GM12865 (cell line): ENCODE results near the gene CACNA1B.

Source experiments
- DNase-seq: peaks from one replicate; pipeline ENCODE4 v3.0.0; 2010; ENCODE audit warnings: low read depth
- H3K4me3 ChIP-seq: 2 replicates; pipeline ENCODE4 v1.5.1; 2011; ENCODE audit warnings: mild to moderate bottlenecking, low read depth, low read length, control low read depth
- CTCF ChIP-seq: IDR thresholded peaks from 2 replicates; pipeline ENCODE4 v1.5.1; 2011; ENCODE audit warnings: low read length, control low read depth, low read depth, inconsistent platforms; ENCODE audit not compliant: insufficient read depth; ENCODE audit errors: missing control alignments

The CACNA1B gene

GRCh38 chr9:137866226-137867141 is 11.1 kb upstream of the CACNA1B start:
- TF ChIP-seq CTCF: no peak
- H3K4me3 ChIP-seq: no peak overlapping the region
- DNase-seq: peak; percentile 53

GRCh38 chr9:137870432-137870831 is 7.2 kb upstream of the CACNA1B start:
- DNase-seq: no peak
- H3K4me3 ChIP-seq: no peak overlapping the region
- TF ChIP-seq CTCF: no peak

GRCh38 chr9:137872296-137872695 is 5.3 kb upstream of the CACNA1B start:
- no peak for TF ChIP-seq CTCF
- no peak for DNase-seq

GRCh38 chr9:137873408-137873807 is 4.2 kb upstream of the CACNA1B start:
- TF ChIP-seq CTCF: no peak
- DNase-seq: no peak
- no peak overlapping the region for H3K4me3 ChIP-seq

More at GRCh38 chr9:137872296-137872695, 5.3 kb upstream of the CACNA1B start:
- no peak overlapping the region for H3K4me3 ChIP-seq

- no peak overlapping the region for H3K4me3 ChIP-seq
- DNase-seq: no peak
- TF ChIP-seq CTCF: no peak
Observed at GRCh38 chr9:137873858-137874362, 3.7 kb upstream of the CACNA1B start.

GRCh38 chr9:137875354-137875753 is 2.2 kb upstream of the CACNA1B start:
- TF ChIP-seq CTCF: no peak
- no peak for DNase-seq
- no peak overlapping the region for H3K4me3 ChIP-seq
